ENCODE data around the gene FRK. TPM values are rescaled to one million over a fixed set of nuclear protein-coding genes. Genes with fewer than 3 reads are reported as not detected.

Gene FRK
- total and polyA plus RNA-seq, 2 experiments from 2014 or later = 2.7 to 16.9 TPM

GRCh38 chr6:116066789-116067188 lies 6.1 kb upstream of the FRK start:
- 81% methylated on average over 2 of the region's 2 CpGs for WGBS (ENCODE audit: low lambda C conversion rate, missing lambda C conversion rate)
- no peaks in the 10 kb centered on the region for H4K20me1 ChIP-seq (ENCODE audit: insufficient read depth, poor library complexity, severe bottlenecking)
- DNase-seq (ENCODE audit: low spot score) = no peak
- no peaks in the 10 kb centered on the region for H3K9me3 ChIP-seq (ENCODE audit: low read depth)
- H3K27ac ChIP-seq = no peak overlapping the region
- no peaks in the 10 kb centered on the region for H3K36me3 ChIP-seq (replicated peaks; ENCODE audit: insufficient read depth, low read depth)
- no peak overlapping the region for H3K4me2 ChIP-seq
- H3K27me3 ChIP-seq = no peaks in the 10 kb centered on the region
- no peak overlapping the region for H3K4me3 ChIP-seq
- H3K4me1 ChIP-seq (ENCODE audit: insufficient read depth) = peaks cover 8% of the 10 kb centered on the region
- H2AFZ ChIP-seq = no peak overlapping the region
- H3K79me2 ChIP-seq = no peaks in the 10 kb centered on the region
- no peaks in the 10 kb centered on the region for H3K9me2 ChIP-seq (replicated peaks; ENCODE audit: insufficient read depth)
- TF ChIP-seq EZH2phosphoT487 (IDR thresholded peaks at IDR 0.05; ENCODE audit: low read depth, severe bottlenecking, unreplicated experiment) (no peak), CTCF (IDR thresholded peaks at IDR 0.05; ENCODE audit: poor library complexity) (no peak), EZH2 (IDR thresholded peaks at IDR 0.05; ENCODE audit: borderline replicate concordance) (no peak)

GRCh38 chr6:116064666-116065065 lies 4.0 kb upstream of the FRK start:
- Histone ChIP-seq H3K27me3 (no peaks in the 10 kb centered on the region), H3K36me3 (replicated peaks; ENCODE audit: insufficient read depth, low read depth) (no peaks in the 10 kb centered on the region), H4K20me1 (ENCODE audit: insufficient read depth, poor library complexity, severe bottlenecking) (no peaks in the 10 kb centered on the region), H2AFZ (no peak overlapping the region), H3K9me3 (ENCODE audit: low read depth) (no peaks in the 10 kb centered on the region), H3K27ac (no peak overlapping the region), H3K4me3 (no peak overlapping the region), H3K9me2 (replicated peaks; ENCODE audit: insufficient read depth) (no peaks in the 10 kb centered on the region), H3K4me2 (no peak overlapping the region), H3K79me2 (no peaks in the 10 kb centered on the region), H3K4me1 (ENCODE audit: insufficient read depth) (peaks cover 6% of the 10 kb centered on the region)
- no peak for TF ChIP-seq CTCF (IDR thresholded peaks at IDR 0.05; ENCODE audit: poor library complexity)
- TF ChIP-seq EZH2phosphoT487 (IDR thresholded peaks at IDR 0.05; ENCODE audit: low read depth, severe bottlenecking, unreplicated experiment) = no peak
- no peak for TF ChIP-seq EZH2 (IDR thresholded peaks at IDR 0.05; ENCODE audit: borderline replicate concordance)
- DNase-seq (ENCODE audit: low spot score) = no peak

- Histone ChIP-seq H3K4me3 (no peak overlapping the region), H3K9me2 (replicated peaks; ENCODE audit: insufficient read depth) (no peaks in the 10 kb centered on the region), H3K4me2 (no peak overlapping the region), H2AFZ (no peak overlapping the region), H4K20me1 (ENCODE audit: insufficient read depth, poor library complexity, severe bottlenecking) (no peaks in the 10 kb centered on the region), H3K27ac (no peak overlapping the region), H3K4me1 (ENCODE audit: insufficient read depth) (peaks cover 6% of the 10 kb centered on the region), H3K79me2 (peaks cover 17% of the 10 kb centered on the region), H3K9me3 (ENCODE audit: low read depth) (no peaks in the 10 kb centered on the region), H3K27me3 (no peaks in the 10 kb centered on the region), H3K36me3 (replicated peaks; ENCODE audit: insufficient read depth, low read depth) (no peaks in the 10 kb centered on the region)
- WGBS (ENCODE audit: low lambda C conversion rate, missing lambda C conversion rate) = 94% methylated on average over 4 of the region's 4 CpGs
- no peak for TF ChIP-seq EZH2phosphoT487 (IDR thresholded peaks at IDR 0.05; ENCODE audit: low read depth, severe bottlenecking, unreplicated experiment)
- TF ChIP-seq CTCF (IDR thresholded peaks at IDR 0.05; ENCODE audit: poor library complexity) = no peak
- no peak for TF ChIP-seq EZH2 (IDR thresholded peaks at IDR 0.05; ENCODE audit: borderline replicate concordance)
- no peak for DNase-seq (ENCODE audit: low spot score)
These were observed 1.8 kb upstream of the FRK start for GRCh38 chr6:116062496-116062895.
